Left renal pelvis (tissue), 4 donors: ENCODE results near the gene HTRA2. TPM values are rescaled to one million over a fixed set of nuclear protein-coding genes. Genes with fewer than 3 reads are reported as not detected.
"Not testable (repeated sequence)": the region's sequence is repeated elsewhere in the genome, so short reads cannot be mapped to it uniquely, and the experiment has no call there.

ENCODE experiments used
- DNase-seq, 4 donors: peaks; one replicate each; pipeline ENCODE4 v3.0.0-alpha.2; 2013; ENCODE audit warnings: low read depth in 4 of 4, low spot score in 3 of 4
- polyA plus RNA-seq, 4 donors: library from polyadenylated mRNA; unstranded; fragments of 120-200 nt; gene quantifications; one replicate each; pipeline ENCODE4 v1.2.1, GENCODE V29; 2013; ENCODE audit not compliant: insufficient read length in 4 of 4

The HTRA2 gene
- polyA plus RNA-seq, 4 donors = 27.5 to 35.0 (median 30.7) TPM

DNA sequence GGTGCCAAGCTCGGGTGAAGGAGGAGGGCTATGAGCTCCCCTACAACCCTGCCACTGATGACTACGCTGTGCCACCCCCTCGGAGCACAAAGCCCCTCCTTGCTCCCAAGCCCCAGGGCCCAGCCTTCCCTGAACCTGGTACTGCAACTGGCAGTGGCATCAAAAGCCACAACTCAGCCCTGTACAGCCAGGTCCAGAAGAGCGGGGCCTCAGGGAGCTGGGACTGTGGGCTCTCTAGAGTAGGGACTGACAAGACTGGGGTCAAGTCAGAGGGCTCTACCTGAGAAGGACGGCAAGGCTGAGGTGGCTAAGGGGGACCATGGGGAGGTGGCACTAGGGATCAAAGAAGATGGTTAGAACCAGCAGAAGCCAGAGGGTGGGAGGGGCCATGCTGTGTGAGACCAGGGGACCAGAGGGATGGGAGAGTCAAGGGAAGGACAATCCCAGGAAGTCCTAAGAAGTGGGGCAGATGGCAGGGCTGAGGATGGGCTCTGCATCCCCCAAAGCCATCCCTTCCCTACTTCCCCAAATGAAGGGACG lies 27.2 kb downstream of the HTRA2 start:
- no peak for DNase-seq

DNA sequence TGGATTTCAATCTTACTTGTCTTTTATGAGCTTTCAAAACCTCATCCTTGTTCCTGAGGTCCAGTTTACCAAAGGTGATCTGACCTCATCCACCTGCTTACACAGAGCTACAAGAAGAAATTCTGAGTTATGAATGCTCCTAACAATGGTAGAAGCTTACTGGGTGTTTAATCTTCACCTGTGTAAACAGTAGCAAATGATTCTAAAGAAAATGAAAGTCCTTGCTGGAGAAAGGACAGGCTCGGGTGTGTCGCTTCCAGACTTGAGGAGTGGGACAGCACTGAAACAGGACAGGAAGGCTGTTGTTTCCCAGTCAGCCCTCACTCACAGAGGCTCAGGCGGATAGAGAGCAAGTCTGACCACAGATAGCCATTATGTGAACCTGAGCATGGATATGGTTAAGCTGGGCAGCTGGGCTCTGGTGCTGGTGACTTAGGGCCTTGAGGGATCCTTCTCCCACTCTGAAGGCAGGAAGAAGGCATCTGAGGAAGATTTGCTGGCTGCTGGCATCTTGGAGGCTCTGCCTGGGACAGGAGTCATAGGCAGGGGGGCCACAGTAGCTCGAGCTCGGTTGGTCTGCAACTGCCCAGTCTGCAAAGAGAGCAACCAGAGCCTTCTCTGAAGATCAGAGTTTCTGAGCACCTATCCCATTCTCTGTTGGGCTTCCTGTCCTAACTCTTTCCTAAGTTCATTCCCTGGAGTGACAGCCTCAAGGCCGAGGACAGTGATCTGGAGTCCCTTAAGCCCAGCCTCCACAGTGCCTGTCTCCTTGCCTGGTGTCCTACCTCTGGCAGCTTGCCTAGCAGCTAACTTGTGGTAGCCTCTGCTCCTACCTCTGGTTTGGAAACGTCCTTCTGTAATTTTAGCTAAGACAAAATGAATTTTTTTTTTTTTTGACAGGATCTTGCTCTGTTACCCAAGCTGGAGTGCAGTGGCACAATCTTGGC lies 28.8 kb downstream of the HTRA2 start:
- no peak for DNase-seq

DNA sequence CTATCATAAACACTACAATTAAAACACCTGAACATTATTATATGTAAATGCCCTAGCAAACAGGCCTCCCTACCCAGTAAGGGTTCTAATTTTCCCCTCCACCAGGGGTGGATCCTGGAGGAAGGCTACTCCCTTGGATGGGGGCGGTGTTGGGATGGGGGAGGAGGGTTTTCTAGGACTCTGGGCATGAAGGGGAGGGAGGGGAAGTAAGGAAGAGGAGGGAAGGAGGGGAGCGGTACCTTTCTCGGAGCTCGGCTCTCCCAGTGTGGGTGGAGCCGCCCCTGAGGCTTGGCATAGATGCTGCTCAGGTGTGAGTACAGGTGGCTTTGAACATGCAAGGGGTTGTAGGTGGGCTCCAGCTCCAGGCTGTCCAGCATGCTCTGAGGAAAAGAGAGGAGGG lies 30.2 kb downstream of the HTRA2 start:
- no peak for DNase-seq

DNA sequence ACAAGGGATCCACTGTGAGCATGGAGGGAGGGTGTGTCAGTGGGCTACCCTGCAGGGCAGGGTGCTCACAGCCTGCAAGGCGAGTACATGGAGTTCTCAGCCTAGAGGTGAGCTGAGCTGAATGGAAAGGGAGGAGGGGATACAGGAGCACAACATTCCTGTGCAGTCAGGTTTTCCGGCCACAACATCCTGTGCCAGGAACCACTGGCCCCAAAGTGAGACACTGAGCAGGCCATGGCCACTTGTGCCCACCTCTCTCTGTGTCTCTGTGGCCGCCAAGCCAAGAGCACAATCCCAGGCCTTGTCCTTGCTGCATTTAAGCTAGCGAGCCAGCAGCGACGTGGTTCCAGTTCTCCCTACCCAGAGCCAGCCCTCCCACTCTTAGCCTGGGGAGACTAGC lies 30.9 kb downstream of the HTRA2 start:
- no peak for DNase-seq

DNA sequence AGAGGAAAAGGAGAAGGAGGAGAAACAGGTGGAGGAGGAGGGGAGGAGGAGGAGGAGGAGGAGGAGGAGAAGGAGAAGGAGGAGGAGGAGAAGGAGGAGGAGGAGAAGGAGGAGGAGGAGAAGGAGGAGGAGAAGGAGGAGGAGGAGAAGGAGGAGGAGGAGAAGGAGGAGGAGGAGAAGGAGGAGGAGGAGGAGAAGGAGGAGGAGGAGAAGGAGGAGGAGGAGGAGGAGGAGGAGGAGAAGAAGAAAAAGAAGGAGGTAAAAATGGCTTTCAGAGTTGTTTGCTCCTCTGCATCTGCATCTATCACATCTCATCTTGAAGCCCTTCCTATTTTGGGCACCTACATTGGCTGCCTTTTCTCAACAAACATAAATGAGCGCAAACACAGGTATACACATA lies 31.3 kb downstream of the HTRA2 start:
- DNase-seq = not testable (repeated sequence)

DNA sequence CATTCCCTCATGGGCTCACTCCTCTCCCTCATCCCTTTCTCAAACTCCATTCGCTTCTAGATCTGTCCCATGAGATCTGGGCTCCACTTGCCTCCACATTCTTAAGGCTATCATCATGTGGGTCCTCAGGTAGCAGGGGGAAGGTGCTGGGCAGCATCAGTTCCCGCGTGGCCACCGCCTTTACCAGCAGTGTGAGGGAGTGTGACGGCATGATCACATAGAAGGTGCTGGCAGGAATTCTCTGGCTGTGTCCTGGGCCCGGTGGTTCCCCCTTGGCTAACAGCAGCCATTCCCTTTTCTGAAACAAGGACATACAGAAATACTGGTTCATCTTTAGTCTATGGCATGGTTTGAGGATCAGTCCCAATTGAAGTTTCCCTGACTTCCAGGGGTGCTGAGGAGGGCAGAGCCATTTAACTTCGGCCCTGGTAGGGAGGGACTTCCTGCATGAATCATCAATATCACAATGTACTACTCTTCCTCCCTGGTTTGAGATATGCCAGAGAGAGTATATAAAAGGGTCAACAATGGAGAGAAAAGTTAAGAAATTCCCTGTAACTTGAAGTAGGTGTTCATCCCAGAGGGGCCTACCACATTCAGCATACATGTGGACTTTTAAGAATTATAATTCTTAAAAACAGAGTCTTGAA lies 32.5 kb downstream of the HTRA2 start:
- no peak for DNase-seq

DNA sequence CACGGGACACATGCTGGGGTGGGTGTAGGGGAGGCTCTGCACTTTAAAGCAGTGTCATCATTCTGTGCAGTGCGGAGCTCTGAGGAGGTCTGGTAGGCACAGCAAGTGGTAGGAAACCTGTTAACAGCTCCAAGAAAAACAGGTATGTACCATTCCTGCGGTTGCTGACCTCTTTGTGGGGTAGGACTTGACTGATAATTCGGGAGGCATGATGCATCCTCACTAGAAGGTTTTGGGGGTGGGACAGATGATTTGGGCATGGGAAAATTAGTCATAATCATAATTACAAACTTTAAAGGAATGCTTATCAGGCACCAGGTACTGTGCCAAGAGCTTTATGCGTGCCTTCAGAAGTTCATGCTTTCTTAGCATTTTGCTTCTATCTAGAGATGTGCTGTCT lies 34.5 kb downstream of the HTRA2 start:
- DNase-seq = no peak

DNA sequence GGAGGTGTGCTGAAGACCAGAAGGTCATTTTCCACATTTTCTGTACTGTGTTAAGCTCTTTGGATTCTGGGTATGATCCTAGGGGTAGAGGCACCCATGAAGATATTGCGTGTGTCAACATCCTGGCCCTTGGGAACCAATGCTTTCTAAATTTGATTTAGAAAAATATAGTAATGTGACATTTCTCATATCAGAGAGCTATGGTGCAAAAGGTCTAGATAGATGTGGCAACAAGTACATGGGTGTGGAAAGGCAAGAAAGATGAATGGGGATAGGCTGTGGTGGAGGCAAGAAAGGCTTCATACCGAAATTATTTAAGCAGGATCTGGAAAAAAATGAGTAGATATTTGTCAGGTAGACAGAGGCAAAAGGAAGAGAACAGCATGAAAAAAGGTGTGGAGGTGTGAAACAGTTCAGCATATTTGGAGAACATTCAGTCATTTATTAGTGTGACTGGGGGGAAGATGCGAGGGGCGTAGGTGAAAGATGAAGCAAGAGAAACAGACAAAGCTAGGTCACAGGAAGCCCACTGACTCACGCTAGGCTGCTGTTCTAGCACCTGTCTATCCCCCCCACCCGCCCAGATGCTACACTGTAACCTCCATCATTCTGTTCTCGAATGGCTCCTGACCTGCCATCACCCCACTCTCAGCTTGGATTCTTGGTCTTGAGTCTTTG lies 36.5 kb downstream of the HTRA2 start:
- DNase-seq = no peak

DNA sequence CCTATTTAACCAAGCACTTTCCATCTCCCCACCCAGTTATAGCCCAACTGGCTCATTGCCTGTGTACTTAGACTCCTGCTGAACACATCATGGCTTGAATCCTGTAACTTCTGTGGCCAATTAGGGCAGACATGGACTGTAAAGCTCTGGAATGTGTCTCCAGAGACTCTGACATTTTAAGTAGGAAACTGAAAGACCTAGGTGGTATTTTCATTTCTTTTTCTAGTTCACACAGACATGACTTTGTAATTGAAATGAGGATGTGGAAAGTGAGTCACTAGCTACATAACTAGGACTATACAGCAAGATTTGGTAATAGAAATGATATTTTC lies 37.0 kb downstream of the HTRA2 start:
- no peak for DNase-seq

DNA sequence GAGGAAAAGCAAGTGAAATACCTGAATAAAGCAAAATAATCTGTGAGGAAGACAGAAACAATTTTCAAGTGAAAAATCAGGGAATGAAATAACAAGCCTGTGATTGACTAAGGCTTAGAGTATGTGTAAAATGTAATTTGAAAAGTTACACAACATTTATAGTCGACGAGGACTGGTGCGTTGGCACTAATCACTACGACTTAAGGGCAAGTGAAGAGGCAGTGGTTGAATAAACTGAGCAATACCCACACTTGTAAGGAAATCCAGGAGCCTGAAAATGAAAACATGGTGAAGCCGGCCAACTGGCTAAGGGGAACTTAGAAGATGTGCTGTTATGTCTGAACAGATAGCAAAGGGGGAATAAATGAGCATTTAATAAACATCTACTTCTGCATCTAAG lies 38.1 kb downstream of the HTRA2 start:
- DNase-seq = no peak

DNA sequence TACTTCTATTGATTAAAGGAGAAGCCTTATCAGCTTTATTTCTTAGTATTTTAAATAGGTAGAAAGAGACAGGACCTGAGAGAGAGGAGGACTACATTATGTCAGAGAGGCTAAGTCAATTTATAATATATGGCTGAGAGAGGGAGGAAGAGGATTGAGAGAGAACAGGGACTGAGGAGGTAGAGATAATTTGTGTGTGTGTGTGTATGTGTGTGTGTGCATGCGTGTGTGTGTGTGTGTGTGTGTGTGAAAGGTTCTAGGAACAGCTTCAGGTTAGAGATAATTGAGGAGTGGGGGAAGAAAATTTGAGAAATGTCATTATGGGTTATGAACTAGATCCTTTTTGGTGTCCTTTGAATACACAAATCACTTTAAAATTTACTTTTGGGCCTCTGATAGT lies 40.0 kb downstream of the HTRA2 start:
- DNase-seq = no peak

DNA sequence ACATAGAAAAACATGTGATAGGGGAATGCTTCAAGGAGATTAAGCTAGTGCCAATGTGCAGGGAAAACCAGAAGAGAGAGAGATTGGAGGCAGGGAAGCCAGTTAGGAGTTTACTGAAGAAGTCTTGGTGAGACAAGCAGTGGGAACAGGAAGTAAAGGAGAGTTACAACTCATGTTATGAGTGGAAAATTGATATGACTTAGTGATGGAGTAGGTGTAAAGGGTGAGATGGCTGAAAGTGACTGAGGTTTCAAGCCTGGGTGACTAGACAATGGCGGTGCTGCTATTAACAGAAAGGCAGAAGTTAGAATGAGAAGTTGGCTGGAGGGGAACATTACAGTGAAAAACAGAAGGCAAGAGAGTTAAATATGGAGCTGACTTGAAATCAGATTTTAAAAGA lies 41.3 kb downstream of the HTRA2 start:
- no peak for DNase-seq

DNA sequence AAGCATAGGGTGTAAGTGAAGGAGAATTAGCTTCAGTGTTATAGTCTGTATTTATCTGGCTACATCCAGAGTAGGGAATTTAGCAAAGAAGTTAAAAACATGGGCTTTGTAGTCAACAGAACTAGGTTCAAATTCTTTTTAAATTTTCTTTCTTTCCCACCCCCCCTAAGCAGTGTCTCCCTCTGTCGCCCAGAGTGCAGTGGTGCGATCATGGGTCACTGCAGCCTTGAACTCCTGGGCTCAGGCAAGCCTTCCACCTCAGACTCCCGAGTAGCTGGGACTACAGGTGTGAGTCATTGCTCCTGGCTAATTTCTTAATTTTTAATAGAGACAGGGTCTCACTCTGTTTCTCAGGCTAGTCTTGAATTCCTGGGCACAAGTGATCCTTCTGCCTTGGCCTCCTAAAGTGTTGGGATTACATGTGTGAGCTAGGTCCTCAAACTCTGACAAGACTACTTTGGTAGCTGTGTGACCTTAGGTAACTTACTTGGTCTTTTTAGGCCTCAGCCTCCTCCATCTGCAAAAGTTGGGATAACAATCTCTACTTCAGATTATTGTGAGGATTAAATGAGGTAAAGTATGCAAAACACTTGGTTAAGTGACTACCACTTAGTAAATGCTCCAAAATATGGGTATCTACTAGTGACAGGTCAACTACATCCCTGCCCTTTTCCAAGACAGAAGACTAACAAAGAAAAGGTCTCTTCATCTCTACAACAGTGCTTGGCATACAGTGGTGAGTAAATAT lies 42.6 kb downstream of the HTRA2 start:
- no peak for DNase-seq

DNA sequence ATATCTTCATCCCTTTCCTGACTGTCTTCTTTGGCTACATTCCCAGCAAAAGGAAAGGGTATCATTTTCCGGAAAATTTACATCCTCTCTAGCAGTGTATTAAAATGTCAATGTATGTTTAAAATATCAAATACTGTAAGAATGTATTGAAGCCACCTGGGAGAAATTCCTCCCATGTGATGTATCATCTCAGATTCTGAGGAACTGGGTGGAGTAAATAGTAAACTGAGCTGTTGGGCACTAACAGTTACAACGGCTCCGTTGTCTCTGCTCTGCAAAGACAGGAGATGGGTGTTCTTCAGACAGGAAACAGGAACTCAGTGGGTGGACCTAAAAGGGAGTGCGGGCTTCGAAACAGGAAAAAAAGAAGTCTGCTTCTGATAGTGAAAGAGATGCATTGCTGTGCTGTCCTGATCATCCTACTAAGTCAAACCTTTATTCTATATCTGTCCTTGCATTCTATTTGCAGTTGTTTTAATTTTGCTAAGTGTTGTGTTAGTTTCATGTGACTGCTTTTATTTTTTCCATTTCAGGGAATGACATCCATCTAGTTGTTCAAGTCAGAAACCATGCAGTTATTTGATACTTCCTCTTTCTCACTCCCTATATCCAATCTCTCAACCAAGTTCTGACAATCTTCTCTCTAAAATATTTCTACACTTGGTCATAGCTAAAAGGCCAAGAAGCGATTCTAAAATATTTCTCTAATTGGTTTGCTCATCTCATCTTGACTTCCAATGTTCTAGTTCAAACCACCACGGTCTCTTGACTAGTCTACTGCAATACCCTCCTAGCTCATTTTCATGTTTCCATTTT lies 44.2 kb downstream of the HTRA2 start:
- DNase-seq = no peak

DNA sequence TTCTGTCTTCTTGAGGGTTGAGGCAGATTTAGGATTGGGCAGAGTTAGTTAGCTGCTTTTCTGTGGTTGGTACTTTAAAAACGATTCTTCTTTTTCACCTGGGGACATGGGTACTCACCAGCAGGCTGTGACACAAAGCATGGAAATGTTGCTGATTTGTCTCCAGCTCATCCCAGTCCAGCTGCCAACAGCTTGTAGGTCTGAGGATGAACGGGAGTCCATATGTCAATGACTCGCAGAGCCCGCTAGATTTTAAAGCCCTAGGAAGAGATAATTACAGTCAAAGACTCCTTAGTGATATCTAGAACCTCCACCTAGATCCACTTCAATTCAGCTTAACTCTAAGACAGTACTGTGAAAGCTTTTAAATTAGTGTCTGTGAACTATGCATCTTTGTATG lies 45.6 kb downstream of the HTRA2 start:
- DNase-seq = no peak

DNA sequence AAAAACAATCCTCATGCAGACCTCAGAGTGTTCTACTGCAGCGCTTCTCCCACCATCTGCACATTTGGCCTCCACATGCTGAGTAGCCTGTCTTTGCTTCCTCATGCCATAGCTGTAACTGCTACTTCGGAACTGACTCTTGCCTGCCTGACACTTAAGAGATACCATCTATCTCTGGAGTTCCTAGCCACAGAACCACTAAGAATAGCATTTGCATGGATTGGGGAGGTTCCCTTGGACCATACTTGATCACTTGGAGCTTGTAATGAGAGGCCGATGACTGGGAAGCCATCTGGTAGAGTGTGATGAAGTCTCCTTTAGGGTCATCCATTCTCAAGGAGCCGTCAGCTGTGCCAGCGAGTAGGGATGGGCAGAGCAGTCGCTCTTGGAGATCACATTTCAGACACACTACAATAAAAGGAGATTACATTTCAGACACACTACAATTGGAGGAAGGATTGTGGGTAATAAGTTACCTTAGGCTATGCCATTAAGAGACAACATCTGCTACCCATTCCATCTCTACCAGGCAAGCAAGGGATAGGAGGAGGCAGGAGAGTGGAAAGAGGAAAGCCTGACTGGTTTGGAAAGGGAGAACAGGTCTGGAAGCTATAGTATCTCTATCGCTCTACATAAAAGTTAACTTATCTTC lies 46.6 kb downstream of the HTRA2 start:
- DNase-seq = no peak

DNA sequence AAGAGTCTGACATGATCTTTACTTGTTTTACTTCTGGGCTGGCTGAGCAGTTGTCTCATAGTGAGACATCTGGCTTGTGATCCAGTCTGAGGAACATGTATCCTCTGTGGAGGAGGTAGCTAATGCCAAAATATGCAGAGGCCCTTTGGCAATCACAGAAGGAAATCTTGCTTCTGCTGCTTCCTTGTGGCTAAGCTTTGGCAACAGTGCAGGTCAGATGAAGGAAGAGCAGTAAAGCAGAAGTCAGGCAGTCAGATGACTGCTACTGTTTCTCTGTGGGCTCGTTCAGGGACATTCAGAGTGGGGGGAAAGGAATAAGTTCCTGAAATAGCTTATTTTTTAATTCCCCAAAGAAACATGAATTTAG lies 47.1 kb downstream of the HTRA2 start:
- DNase-seq = no peak

DNA sequence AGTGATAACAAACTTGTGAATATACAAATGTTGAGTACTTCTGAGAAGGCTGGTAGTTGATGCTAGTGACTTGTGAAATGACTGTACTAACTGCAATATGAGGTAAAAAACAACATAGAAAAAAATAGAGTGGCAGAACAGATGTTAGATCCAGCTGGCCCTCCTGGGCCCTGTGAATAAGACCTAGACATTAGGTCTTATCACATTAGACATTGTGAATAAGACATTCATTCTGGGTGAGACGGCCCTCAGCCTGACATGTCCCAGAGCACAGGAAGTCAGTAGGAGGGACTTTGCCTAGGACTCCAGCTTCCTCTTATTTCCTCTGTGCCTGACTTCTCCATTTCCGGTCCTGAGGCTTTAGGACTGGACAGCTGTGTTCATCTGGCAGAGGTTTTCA lies 47.7 kb downstream of the HTRA2 start:
- no peak for DNase-seq

DNA sequence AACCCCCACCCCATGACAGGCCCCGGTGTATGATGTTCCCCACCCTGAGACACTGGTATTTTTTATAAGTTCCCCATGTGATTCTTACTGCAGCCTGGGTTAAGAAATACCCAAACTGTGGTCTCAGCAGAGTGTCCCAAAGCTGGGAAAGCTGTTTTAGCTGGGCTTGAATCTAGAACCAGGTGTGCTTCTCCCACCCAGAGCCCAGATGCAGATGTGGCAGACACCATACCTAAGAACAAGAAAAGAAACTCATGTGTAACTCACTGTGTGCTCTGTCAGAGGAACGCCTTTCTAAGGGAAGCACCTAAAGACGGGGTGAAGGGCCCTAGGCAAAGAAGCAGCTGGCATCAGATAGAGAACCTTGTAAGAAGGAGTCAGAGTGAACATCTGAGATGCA lies 48.7 kb downstream of the HTRA2 start:
- no peak for DNase-seq

DNA sequence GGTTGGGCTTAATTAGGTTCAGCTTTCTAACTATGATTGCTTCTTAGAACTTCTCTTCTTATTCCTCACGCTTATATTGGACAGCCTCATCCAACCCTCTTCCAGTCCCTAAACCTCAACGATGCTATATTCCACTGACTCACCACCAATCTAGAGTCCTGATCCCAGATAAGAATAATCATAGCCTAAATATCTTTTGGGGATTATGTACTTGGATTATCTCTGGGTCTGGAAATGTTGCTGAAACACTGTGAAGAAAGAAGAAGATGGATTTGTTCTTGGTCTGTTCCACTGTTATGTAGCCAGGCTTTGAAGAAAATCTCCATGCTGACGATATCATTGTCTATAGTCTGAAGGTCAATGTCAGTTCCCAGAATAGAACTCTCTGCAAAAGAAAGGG lies 51.7 kb downstream of the HTRA2 start:
- DNase-seq = no peak
